ENCODE results near the gene MACROD2. TPM values are rescaled to one million over a fixed set of nuclear protein-coding genes. Genes with fewer than 3 reads are reported as not detected.

Gene MACROD2
- total RNA-seq, 1 experiment from 2014 or later, result 1.6 TPM

DNA sequence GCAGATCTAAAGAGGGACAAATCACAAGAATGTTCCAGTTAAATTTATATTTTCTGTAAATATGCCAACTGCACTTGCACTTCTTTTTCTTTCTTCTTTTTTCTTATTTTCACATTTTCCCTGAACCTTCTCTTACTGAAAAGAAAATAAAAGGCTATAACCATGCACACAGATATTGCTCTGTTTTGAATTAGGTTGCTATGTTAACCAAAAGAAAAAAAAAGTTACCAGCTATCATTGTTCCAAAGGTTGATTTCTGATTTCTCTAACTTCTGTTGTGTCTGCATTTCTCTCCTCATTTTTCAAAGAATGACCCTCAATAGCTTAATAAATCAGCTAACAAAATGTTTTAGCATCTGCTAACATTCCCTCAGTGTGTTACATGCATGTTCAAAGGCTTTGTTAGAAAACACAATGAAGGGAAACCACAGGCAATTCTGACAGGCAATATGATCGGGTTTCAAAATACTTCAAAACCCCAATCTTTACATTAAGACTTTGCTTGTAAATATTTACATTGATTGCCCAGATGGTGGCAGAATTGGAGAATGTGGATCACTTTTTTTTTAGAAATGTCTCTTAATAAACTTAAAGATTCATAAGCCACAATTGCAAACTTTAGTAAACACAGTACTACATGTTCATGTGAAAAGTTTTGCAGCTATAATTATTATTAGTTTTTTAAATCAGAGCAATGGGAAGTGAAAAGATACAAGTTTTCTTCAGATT, 1270.4 kb downstream of the MACROD2 start:
- no peaks in the 10 kb centered on the region for H3K9me3 ChIP-seq (ENCODE audit: control insufficient read depth, low read depth, low read length)
- H3K27ac Mint-ChIP-seq, result no peak overlapping the region

More for the DNA sequence above, 1270.4 kb downstream of the MACROD2 start:
- no peak for DNase-seq
- Histone ChIP-seq H2AFZ (ENCODE audit: low read length) (no peak overlapping the region), H3K18ac (ENCODE audit: insufficient read length, low read depth, low read length) (no peak overlapping the region), H3K4me1 (ENCODE audit: insufficient read depth, low read length) (no peaks in the 10 kb centered on the region), H2BK15ac (ENCODE audit: low read depth, low read length) (no peak overlapping the region), H3K56ac (ENCODE audit: insufficient read length, low read depth, low read length) (no peak overlapping the region), H3K27me3 (ENCODE audit: insufficient read depth, low read length) (no peaks in the 10 kb centered on the region), H2BK5ac (ENCODE audit: insufficient read length, low read length) (no peak overlapping the region), H3K4ac (ENCODE audit: low read depth, low read length) (no peak overlapping the region), H4K91ac (ENCODE audit: insufficient read length, low read depth, low read length) (no peak overlapping the region), H2BK20ac (ENCODE audit: low read depth, low read length, poor library complexity, severe bottlenecking) (no peak overlapping the region), H3K79me2 (ENCODE audit: insufficient read depth, low read length) (no peaks in the 10 kb centered on the region), H3T11ph (ENCODE audit: low read length) (no peak overlapping the region), H4K5ac (ENCODE audit: insufficient read length, low read depth, low read length) (no peak overlapping the region), H4K8ac (replicated peaks; ENCODE audit: insufficient read length, low read depth, low read length) (no peak overlapping the region), H3K9ac (ENCODE audit: extremely low read depth, insufficient read length, low read length) (no peak overlapping the region), H3K23ac (ENCODE audit: insufficient read length, low read depth, low read length) (no peak overlapping the region), H3K79me1 (ENCODE audit: insufficient read depth, low read depth, low read length, poor library complexity, severe bottlenecking) (no peaks in the 10 kb centered on the region), H3K23me2 (ENCODE audit: insufficient read length, low read depth, low read length, poor library complexity, severe bottlenecking) (no peaks in the 10 kb centered on the region), H3K27ac (ENCODE audit: insufficient read length, low read depth, low read length) (no peak overlapping the region), H2AK5ac (ENCODE audit: insufficient read length, low read length) (no peak overlapping the region), H3K4me2 (ENCODE audit: insufficient read depth, insufficient read length, low read length) (no peak overlapping the region), H2BK12ac (ENCODE audit: insufficient read length, low read depth, low read length) (no peak overlapping the region), H2BK120ac (ENCODE audit: low read depth, low read length, poor library complexity, severe bottlenecking) (no peak overlapping the region), H3K14ac (ENCODE audit: insufficient read depth, low read length) (no peak overlapping the region), H4K20me1 (ENCODE audit: control insufficient read depth, insufficient read depth, insufficient read length) (no peaks in the 10 kb centered on the region)
- H3K27me3 Mint-ChIP-seq (ENCODE audit: low read depth), result no peaks in the 10 kb centered on the region; the same call in 1 of the 2 replicates
- TF ChIP-seq, protein P1, sequence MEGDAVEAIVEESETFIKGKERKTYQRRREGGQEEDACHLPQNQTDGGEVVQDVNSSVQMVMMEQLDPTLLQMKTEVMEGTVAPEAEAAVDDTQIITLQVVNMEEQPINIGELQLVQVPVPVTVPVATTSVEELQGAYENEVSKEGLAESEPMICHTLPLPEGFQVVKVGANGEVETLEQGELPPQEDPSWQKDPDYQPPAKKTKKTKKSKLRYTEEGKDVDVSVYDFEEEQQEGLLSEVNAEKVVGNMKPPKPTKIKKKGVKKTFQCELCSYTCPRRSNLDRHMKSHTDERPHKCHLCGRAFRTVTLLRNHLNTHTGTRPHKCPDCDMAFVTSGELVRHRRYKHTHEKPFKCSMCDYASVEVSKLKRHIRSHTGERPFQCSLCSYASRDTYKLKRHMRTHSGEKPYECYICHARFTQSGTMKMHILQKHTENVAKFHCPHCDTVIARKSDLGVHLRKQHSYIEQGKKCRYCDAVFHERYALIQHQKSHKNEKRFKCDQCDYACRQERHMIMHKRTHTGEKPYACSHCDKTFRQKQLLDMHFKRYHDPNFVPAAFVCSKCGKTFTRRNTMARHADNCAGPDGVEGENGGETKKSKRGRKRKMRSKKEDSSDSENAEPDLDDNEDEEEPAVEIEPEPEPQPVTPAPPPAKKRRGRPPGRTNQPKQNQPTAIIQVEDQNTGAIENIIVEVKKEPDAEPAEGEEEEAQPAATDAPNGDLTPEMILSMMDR (conservative IDR thresholded peaks at IDR 0.05), result no peak
- peaks cover 5 to 7% of the 10 kb centered on the region in 2 experiments; a peak in 3 of 5 replicates for H3K9me3 Mint-ChIP-seq
- H3K4me1 Mint-ChIP-seq, result peaks cover 0 to 3% of the 10 kb centered on the region in 2 experiments; a peak in 2 of 4 replicates
- no peaks in the 10 kb centered on the region; a peak in 1 of 7 replicates for H3K36me3 Mint-ChIP-seq (ENCODE audit: insufficient read depth in 1 of 3, low read depth in 3 of 3)
- H3K4me3 Mint-ChIP-seq, result no peak overlapping the region
- WGBS (ENCODE audit: extremely low coverage, insufficient read length, low lambda C conversion rate), result no CpG with 5 or more reads among the region's 1 CpG

Measured in H9 (cell line).